Activated CD4-positive, alpha-beta T cell treated with anti-CD3 and anti-CD28 coated beads, Interleukin-2, amount 10 ng/mL, durations not matched to agents 24 days and 14 days (primary cell): Measurements from ENCODE around the gene ZBP1. TPM values are rescaled to one million over a fixed set of nuclear protein-coding genes. Genes with fewer than 3 reads are reported as not detected.

Experiments
- DNase-seq: peaks from one replicate; pipeline ENCODE4 v3.0.0; 2022
- H3K27ac Mint-ChIP-seq: one replicate; pipeline ENCODE4 v1.8.0; 2022; ENCODE audit warnings: mild to moderate bottlenecking, mixed read lengths
- H3K27me3 Mint-ChIP-seq: one replicate; pipeline ENCODE4 v1.8.0; 2022; ENCODE audit warnings: mixed read lengths
- H3K36me3 Mint-ChIP-seq: one replicate; pipeline ENCODE4 v1.8.0; 2022; ENCODE audit warnings: low read depth, mild to moderate bottlenecking, mixed read lengths
- H3K4me1 Mint-ChIP-seq: one replicate; pipeline ENCODE4 v1.8.0; 2021; ENCODE audit warnings: mixed read lengths
- H3K4me3 Mint-ChIP-seq: one replicate; pipeline ENCODE4 v1.8.0; 2022; ENCODE audit warnings: mild to moderate bottlenecking, moderate library complexity, mixed read lengths
- H3K9me3 Mint-ChIP-seq: one replicate; pipeline ENCODE4 v1.8.0; 2021; ENCODE audit warnings: mixed read lengths
- intact Hi-C: fragments of 100-400 bp; cut with micrococcal nuclease; formaldehyde crosslinking; loops from one replicate; pipeline ENCODE4 v1.15.1; 2023
- total RNA-seq: library from RNA; stranded (reverse); gene quantifications from 2 replicates; pipeline ENCODE4 v1.2.3, GENCODE V29; 2022

ZBP1 gene
- total RNA-seq, 1 donor from 2014 or later: 0.51 TPM

DNA sequence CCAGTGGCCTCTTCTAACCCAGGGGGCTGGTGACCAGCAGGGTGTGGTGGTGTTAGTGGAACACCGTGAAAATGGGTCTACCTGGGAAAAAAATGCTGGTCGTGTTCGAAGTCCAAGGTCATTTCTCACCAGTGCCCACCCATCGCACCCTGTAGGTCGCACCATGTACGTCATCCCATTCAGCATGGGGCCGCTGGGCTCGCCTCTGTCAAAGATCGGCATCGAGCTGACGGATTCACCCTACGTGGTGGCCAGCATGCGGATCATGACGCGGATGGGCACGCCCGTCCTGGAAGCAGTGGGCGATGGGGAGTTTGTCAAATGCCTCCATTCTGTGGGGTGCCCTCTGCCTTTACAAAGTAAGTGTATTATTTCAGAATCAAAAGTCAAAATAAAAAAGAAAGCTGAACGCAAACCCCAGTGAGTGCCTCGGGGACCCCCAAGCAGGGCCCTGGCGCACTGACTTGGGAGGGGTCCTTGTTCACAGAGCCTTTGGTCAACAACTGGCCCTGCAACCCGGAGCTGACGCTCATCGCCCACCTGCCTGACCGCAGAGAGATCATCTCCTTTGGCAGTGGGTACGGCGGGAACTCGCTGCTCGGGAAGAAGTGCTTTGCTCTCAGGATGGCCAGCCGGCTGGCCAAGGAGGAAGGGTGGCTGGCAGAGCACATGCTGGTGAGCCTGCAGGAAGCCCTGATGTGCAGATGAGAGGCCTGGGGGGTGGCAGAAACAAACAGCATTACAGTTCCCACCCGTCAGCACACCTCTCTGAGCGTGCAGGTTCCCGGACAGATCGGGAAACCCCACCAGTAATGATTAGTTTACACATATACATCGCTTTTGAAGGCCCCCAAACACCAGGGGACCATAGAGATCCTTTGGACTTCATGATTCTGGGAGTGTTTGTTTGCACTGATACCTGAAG is 57.4 kb downstream of the ZBP1 start:
- Mint-ChIP-seq H3K27ac (no peak overlapping the region), H3K36me3 (no peaks in the 10 kb centered on the region), H3K9me3 (no peaks in the 10 kb centered on the region), H3K27me3 (no peaks in the 10 kb centered on the region), H3K4me1 (no peaks in the 10 kb centered on the region), H3K4me3 (no peak overlapping the region)
- intact Hi-C loops: no loop called here
- no peak for DNase-seq

GRCh38 chr20:57561356-57562279 is 58.6 kb downstream of the ZBP1 start:
- Mint-ChIP-seq H3K9me3 (no peaks in the 10 kb centered on the region), H3K27me3 (peaks cover 1% of the 10 kb centered on the region)

DNA sequence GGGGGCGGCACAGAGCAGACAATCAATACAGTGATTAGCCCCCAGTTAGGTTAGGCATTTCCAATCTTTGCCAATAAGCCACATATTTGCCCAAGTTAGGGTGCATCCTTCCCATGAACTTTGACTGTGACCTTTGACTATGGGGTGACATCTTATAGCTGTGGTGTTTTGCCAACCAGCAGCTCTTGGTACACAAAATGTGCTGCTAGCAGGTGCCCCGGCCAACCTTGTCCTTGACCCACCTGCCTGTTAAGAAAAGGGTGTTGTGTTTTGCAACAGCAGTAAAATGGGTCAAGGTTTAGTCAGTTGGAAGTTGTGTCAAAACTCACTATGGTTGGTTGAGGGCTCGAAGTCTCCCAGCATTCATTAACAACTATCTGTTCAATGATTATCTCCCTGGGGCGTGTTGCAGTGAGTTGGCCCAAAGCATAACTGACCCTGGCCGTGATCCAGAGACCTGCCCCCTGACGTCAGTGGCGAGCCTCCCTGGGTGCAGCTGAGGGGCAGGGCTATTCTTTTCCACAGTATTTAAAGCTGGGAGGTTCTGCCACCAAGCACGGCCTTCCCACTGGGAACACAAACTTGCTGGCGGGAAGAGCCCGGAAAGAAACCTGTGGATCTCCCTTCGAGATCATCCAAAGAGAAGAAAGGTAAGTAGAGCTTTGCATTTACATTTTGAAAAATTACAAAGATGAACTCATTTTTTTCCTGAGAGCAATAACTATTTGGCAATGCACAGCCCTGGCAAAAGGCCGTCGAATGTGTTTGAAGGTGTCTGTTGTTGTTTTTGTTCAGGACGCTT is 59.5 kb downstream of the ZBP1 start, which contains the start of gene PCK1:
PCK1 (plus strand) TSS at position 557 of the 802 bp plus-strand sequence. CDS start 302 bp downstream, outside the sequence.
- no peak within 1 kb of the TSS for H3K27ac Mint-ChIP-seq
- H3K9me3 Mint-ChIP-seq: no peaks in the 10 kb centered on the region
- H3K36me3 Mint-ChIP-seq: no peaks in the 10 kb centered on the region
- peaks cover 1% of the 10 kb centered on the region for H3K27me3 Mint-ChIP-seq
- no peak for DNase-seq
- intact Hi-C loops: no loop called here
- no peak within 1 kb of the TSS for H3K4me3 Mint-ChIP-seq
- no peaks in the 10 kb centered on the region for H3K4me1 Mint-ChIP-seq

More at GRCh38 chr20:57561356-57562279, 58.6 kb downstream of the ZBP1 start:
- intact Hi-C loops: no loop called here
- no peak overlapping the region for H3K27ac Mint-ChIP-seq
- H3K4me3 Mint-ChIP-seq: no peak overlapping the region
- no peak for DNase-seq
- H3K36me3 Mint-ChIP-seq: no peaks in the 10 kb centered on the region
- H3K4me1 Mint-ChIP-seq: no peaks in the 10 kb centered on the region

DNA sequence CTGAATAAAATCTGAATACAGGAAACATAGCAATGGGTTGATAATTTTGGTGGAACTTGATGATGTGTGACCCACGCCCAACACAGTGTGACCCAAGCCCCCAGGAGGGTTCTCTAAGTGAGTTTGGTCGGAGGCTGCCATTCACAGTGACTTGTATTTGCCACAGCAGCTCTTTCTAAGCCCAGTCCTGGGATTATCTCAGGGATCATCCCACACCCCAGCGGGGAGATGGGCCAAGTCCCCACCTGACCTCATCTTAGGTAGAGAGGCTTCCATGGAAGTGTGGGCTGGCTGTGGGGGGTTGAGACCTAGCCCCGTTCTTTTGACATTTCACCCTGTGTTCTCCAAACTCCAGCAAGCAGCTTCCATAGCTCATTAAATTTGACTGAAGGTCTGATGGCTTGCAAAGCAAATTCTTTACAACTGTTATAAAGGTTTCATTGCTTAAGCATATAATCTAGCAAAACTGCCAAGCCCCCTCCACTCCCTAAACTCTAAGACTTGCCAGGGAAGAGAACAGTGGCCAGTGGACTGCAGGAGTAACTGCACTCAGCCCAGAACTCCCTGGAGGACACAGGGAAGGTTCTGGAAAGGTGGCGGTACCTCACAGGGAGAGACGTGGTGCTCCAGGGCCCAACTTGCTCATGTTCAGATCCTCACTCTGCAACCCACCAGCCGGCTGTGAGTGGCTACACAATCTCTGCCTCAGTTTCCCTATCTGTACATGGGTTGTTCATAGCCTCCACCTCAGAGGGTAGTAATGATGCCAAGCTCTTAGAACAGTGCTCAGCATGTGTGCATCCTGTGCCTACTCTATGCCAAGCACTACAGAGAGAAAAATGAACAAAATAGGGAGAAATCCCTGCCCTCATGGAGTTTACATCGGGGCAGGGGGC is 60.3 kb downstream of the ZBP1 start:
- no peaks in the 10 kb centered on the region for H3K36me3 Mint-ChIP-seq
- H3K27ac Mint-ChIP-seq: no peak overlapping the region
- H3K4me1 Mint-ChIP-seq: no peaks in the 10 kb centered on the region
- peaks cover 3% of the 10 kb centered on the region for H3K27me3 Mint-ChIP-seq
- intact Hi-C loops: no loop called here
- DNase-seq: no peak
- no peak overlapping the region for H3K4me3 Mint-ChIP-seq
- no peaks in the 10 kb centered on the region for H3K9me3 Mint-ChIP-seq

DNA sequence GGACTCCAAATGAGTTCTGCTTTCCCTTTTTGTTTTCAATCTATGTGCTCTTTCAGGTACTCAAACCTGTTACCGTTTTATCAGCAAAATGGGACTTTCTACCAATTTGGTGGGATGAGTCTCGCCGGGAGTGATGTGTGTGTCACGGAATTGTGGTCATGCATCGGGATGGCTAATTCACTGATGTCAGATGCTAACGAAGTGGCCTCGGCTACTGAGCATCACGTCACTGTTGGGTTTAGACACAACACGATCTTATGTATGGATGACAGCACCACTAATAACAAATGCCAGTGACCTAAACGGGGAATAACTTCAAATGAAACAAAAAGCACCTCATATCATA is 61.0 kb downstream of the ZBP1 start:
- Mint-ChIP-seq H3K4me3 (no peak overlapping the region), H3K27ac (no peak overlapping the region), H3K9me3 (no peaks in the 10 kb centered on the region), H3K4me1 (no peaks in the 10 kb centered on the region), H3K27me3 (peaks cover 4% of the 10 kb centered on the region), H3K36me3 (no peaks in the 10 kb centered on the region)
- DNase-seq: no peak
- intact Hi-C loops: no loop called here

- Mint-ChIP-seq H3K4me3 (no peak overlapping the region), H3K36me3 (no peaks in the 10 kb centered on the region), H3K27ac (no peak overlapping the region), H3K4me1 (no peaks in the 10 kb centered on the region), H3K9me3 (no peaks in the 10 kb centered on the region), H3K27me3 (peaks cover 4% of the 10 kb centered on the region)
- DNase-seq: no peak
- intact Hi-C loops: no loop called here
Measured at GRCh38 chr20:57558614-57559288, 61.5 kb downstream of the ZBP1 start.

- H3K9me3 Mint-ChIP-seq: no peaks in the 10 kb centered on the region
- H3K36me3 Mint-ChIP-seq: no peaks in the 10 kb centered on the region
- H3K27me3 Mint-ChIP-seq: peaks cover 5% of the 10 kb centered on the region
- no peak overlapping the region for H3K4me3 Mint-ChIP-seq
- no peak overlapping the region for H3K27ac Mint-ChIP-seq
- DNase-seq: no peak
- intact Hi-C loops: no loop called here
- no peaks in the 10 kb centered on the region for H3K4me1 Mint-ChIP-seq
Measured at GRCh38 chr20:57557926-57558613, 62.2 kb downstream of the ZBP1 start.

DNA sequence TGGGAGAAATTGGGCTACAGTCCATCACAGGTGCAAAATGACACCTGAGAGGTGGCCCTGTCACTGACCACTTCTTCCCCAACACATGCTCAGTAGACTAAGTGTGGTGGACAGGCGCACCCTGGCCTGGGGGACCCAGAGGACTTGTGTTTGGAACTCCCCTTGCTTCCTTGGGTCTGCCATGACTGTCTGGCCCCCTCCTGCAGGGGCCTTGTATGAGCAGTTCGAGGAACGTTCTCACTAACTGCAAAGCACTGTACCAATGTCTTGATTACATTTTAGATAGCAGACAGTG is 63.3 kb downstream of the ZBP1 start:
- DNase-seq: no peak
- Mint-ChIP-seq H3K36me3 (no peaks in the 10 kb centered on the region), H3K4me1 (no peaks in the 10 kb centered on the region), H3K27me3 (peaks cover 5% of the 10 kb centered on the region), H3K9me3 (no peaks in the 10 kb centered on the region), H3K4me3 (no peak overlapping the region), H3K27ac (no peak overlapping the region)
- intact Hi-C loops: no loop called here

- H3K4me1 Mint-ChIP-seq: no peaks in the 10 kb centered on the region
- no peaks in the 10 kb centered on the region for H3K36me3 Mint-ChIP-seq
- no peak overlapping the region for H3K4me3 Mint-ChIP-seq
- no peak for DNase-seq
- no peaks in the 10 kb centered on the region for H3K9me3 Mint-ChIP-seq
- no peak overlapping the region for H3K27ac Mint-ChIP-seq
- intact Hi-C loops: no loop called here
- H3K27me3 Mint-ChIP-seq: peaks cover 8% of the 10 kb centered on the region
Measured at GRCh38 chr20:57555457-57556184, 64.6 kb downstream of the ZBP1 start.
